Endothelial cell of umbilical vein (primary cell): Measurements from ENCODE around the gene CUX1. TPM values are rescaled to one million over a fixed set of nuclear protein-coding genes. Genes with fewer than 3 reads are reported as not detected.

Experiments used
- BruUV-seq: library from RNA; stranded (reverse); fragments of 400-500 nt; replicated peaks from 2 replicates; lab custom pipeline; 2021; lab: Mats Ljungman, UMichigan
- CTCF ChIA-PET: fragments of 300-600, 350-600 bp; sonication (Branson Sonifier 250); formaldehyde crosslinking; loops from one replicate; lab custom pipeline; 2021; ENCODE audit warnings: antibody characterized with exemption, inconsistent platforms; lab: Charles Lee
- POLR2A ChIA-PET: fragments of 300-600, 350-600 bp; sonication (Branson Sonifier 250); formaldehyde crosslinking; loops from one replicate; lab custom pipeline; 2021; ENCODE audit warnings: antibody characterized with exemption, inconsistent platforms; lab: Charles Lee
- DNase-seq: peaks from one replicate; pipeline ENCODE4 v3.0.0-alpha.2; 2011; ENCODE audit warnings: low read depth, low spot score
- FAIRE-seq: peaks from 2 replicates; lab custom pipeline; 2011; peaks lifted over from hg19 to GRCh38; lab: Jason Lieb, UNC
- H2AFZ ChIP-seq: 2 replicates; pipeline ENCODE4 v1.6.0; 2012; ENCODE audit warnings: low read depth, low read length, control low read depth, inconsistent platforms
- H3K27ac ChIP-seq: 2 replicates; pipeline ENCODE4 v1.5.1; 2011; ENCODE audit warnings: low read depth, mild to moderate bottlenecking, control low read depth, low read length, moderate library complexity; ENCODE audit not compliant: insufficient read depth
- H3K27me3 ChIP-seq, 2 experiments: 2 replicates each; pipeline versions ENCODE4 v1.6.0 to v1.6.1; 2011; ENCODE audit warnings: low read length in 2 of 2, mixed read lengths in 1 of 2; ENCODE audit not compliant: control insufficient read depth in 2 of 2, insufficient read depth in 2 of 2
- H3K36me3 ChIP-seq, 2 experiments: 2 replicates in 1 of 2; 3 replicates in 1 of 2; pipeline ENCODE4 v1.5.1; 2011; ENCODE audit warnings: low read length in 2 of 2, mild to moderate bottlenecking in 1 of 2, moderate library complexity in 1 of 2; ENCODE audit not compliant: control insufficient read depth in 2 of 2, insufficient read depth in 2 of 2; ENCODE audit errors: extremely low read depth in 1 of 2
- H3K4me1 ChIP-seq: 3 replicates; pipeline ENCODE4 v1.5.1; 2011; ENCODE audit warnings: mild to moderate bottlenecking, low read length; ENCODE audit not compliant: control insufficient read depth, insufficient read depth; ENCODE audit errors: extremely low read depth
- H3K4me2 ChIP-seq: 2 replicates; pipeline ENCODE4 v1.6.1; 2011; ENCODE audit warnings: low read length, control low read depth, mixed read lengths; ENCODE audit not compliant: insufficient read depth
- H3K4me3 ChIP-seq, 3 experiments: fragments of 200-600 bp in 1 of 3; sonication (generic), shearing (Covaris generic) in 1 of 3; replicated peaks in 1 of 3; 2 replicates each; pipeline ENCODE4 v1.5.1; 2011 to 2016; ENCODE audit warnings: control low read depth in 3 of 3, low read length in 3 of 3, mild to moderate bottlenecking in 2 of 3, inconsistent platforms in 1 of 3, low read depth in 1 of 3, moderate library complexity in 1 of 3; ENCODE audit not compliant: insufficient read depth in 1 of 3
- H3K79me2 ChIP-seq: 2 replicates; pipeline ENCODE4 v1.6.0; 2012; ENCODE audit warnings: low read length, inconsistent platforms; ENCODE audit not compliant: control insufficient read depth, insufficient read depth
- H3K9ac ChIP-seq: replicated peaks from 2 replicates; pipeline ENCODE3; 2011; ENCODE audit warnings: low read length, control low read depth; ENCODE audit not compliant: insufficient read depth; ENCODE audit errors: extremely low read depth
- H3K9me1 ChIP-seq: replicated peaks from 3 replicates; pipeline ENCODE4 v1.6.0; 2011; ENCODE audit warnings: mild to moderate bottlenecking, low read length; ENCODE audit not compliant: control insufficient read depth, insufficient read depth; ENCODE audit errors: extremely low read depth
- H3K9me3 ChIP-seq: replicated peaks from 2 replicates; pipeline ENCODE4 v1.5.1; 2012; ENCODE audit warnings: low read length, inconsistent platforms; ENCODE audit not compliant: control insufficient read depth, insufficient read depth
- H4K20me1 ChIP-seq: replicated peaks from 2 replicates; pipeline ENCODE3; 2011; ENCODE audit warnings: mild to moderate bottlenecking, low read length; ENCODE audit not compliant: control insufficient read depth, insufficient read depth; ENCODE audit errors: extremely low read depth
- EZH2 ChIP-seq: IDR thresholded peaks from 2 replicates; pipeline ENCODE4 v1.6.1; 2012; ENCODE audit warnings: borderline replicate concordance, low read depth, mild to moderate bottlenecking, moderate library complexity, low read length, inconsistent platforms; ENCODE audit not compliant: severe bottlenecking
- FOS ChIP-seq: IDR thresholded peaks from 2 replicates; pipeline ENCODE4 v1.6.1; 2011; ENCODE audit warnings: mild to moderate bottlenecking, low read length, moderate library complexity, borderline replicate concordance; ENCODE audit not compliant: insufficient read depth
- GATA2 ChIP-seq: IDR thresholded peaks from 2 replicates; pipeline ENCODE4 v1.7.0; 2011; ENCODE audit warnings: low read depth, mild to moderate bottlenecking, moderate library complexity, mixed read lengths, low read length; ENCODE audit not compliant: insufficient read length, insufficient read depth
- JUN ChIP-seq: IDR thresholded peaks from 2 replicates; pipeline ENCODE4 v1.6.1; 2011; ENCODE audit warnings: borderline replicate concordance, low read depth; ENCODE audit not compliant: insufficient read length, insufficient read depth
- MAX ChIP-seq: IDR thresholded peaks from 2 replicates; pipeline ENCODE4 v1.6.1; 2011; ENCODE audit not compliant: insufficient read depth, insufficient read length
- MYC ChIP-seq: IDR thresholded peaks from one replicate; pipeline ENCODE4 v1.6.1; 2011; ENCODE audit warnings: mild to moderate bottlenecking, low read depth, low read length
- POLR2A ChIP-seq: IDR thresholded peaks from 2 replicates; pipeline ENCODE4 v1.6.1; 2012; ENCODE audit warnings: low read depth, mild to moderate bottlenecking, control low read depth, low read length
- POLR2AphosphoS5 ChIP-seq: IDR thresholded peaks from 2 replicates; pipeline ENCODE4 v1.6.1; 2012; ENCODE audit warnings: low read depth, mild to moderate bottlenecking, control low read depth, low read length, moderate library complexity; ENCODE audit not compliant: insufficient read depth
- dilution Hi-C: fragments of 300-500 bp; cut with MboI; formaldehyde crosslinking; loops from one replicate; pipeline ENCODE4 v1.15.0; 2019; ENCODE audit warnings: low sequenced_read_pairs; ENCODE audit not compliant: extremely low pct_ligation_motif_present
- intact Hi-C: fragments of 100-400 bp; cut with micrococcal nuclease; formaldehyde crosslinking; loops from one replicate; pipeline ENCODE4 v1.10.0; 2022
- polyA plus RNA-seq, 4 experiments: library from polyadenylated mRNA; depleted of rRNA in 3 of 4; stranded (reverse) in 3 of 4; unstranded in 1 of 4; fragments of >200 nt; gene quantifications; 2 replicates each; pipeline versions ENCODE4 v1.2.1 to v1.2.3, GENCODE V29; 2011 to 2012; ENCODE audit warnings: missing spikeins in 1 of 4
- total RNA-seq: library from RNA; stranded (reverse); gene quantifications from 2 replicates; pipeline ENCODE4 v1.2.3, GENCODE V29; 2021
- TF ChIP-seq, protein P1 (sequence below), 2 donors: IDR thresholded peaks; 1 replicate in 1 of 2; 2 replicates in 1 of 2; pipeline ENCODE4 v1.5.1; 2011; ENCODE audit warnings: low read length in 2 of 2, mild to moderate bottlenecking in 2 of 2, moderate library complexity in 2 of 2, control low read depth in 1 of 2, inconsistent platforms in 1 of 2, low read depth in 1 of 2; ENCODE audit not compliant: insufficient read depth in 1 of 2; ENCODE audit errors: extremely low read depth in 1 of 2

The CUX1 gene
- total and polyA plus RNA-seq, 2 donors (not counting 3 experiments of a cell fraction or from before 2014, with no cell fraction given) = 13.8 to 49.8 TPM

DNA sequence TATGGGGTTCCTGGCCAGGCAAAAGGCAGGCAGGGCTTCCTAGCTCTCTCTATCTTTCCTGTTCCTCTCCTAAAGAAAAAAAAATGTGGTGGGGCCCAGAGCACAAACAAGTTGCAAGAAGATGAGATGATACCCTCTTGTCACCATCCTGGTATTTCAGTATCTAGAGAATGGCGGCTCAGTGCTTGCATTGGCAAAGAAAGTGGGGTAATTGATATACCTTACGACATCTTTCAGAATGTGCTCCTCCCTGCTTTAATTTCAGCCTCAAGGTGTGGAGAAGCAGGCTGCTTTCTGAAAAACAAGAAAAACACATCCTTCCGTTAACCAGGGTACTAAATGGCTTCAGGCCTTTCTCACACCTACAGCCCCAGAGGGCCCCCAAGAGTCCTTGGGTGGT, 34.5 kb upstream of the CUX1 start:
- H3K79me2 ChIP-seq = no peaks in the 10 kb centered on the region
- no peak for TF ChIP-seq POLR2A
- TF ChIP-seq, protein P1, sequence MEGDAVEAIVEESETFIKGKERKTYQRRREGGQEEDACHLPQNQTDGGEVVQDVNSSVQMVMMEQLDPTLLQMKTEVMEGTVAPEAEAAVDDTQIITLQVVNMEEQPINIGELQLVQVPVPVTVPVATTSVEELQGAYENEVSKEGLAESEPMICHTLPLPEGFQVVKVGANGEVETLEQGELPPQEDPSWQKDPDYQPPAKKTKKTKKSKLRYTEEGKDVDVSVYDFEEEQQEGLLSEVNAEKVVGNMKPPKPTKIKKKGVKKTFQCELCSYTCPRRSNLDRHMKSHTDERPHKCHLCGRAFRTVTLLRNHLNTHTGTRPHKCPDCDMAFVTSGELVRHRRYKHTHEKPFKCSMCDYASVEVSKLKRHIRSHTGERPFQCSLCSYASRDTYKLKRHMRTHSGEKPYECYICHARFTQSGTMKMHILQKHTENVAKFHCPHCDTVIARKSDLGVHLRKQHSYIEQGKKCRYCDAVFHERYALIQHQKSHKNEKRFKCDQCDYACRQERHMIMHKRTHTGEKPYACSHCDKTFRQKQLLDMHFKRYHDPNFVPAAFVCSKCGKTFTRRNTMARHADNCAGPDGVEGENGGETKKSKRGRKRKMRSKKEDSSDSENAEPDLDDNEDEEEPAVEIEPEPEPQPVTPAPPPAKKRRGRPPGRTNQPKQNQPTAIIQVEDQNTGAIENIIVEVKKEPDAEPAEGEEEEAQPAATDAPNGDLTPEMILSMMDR (IDR thresholded peaks at IDR 0.05; ENCODE audit: extremely low read depth in 1 of 2, insufficient read depth in 1 of 2, low read depth in 1 of 2, low read length in 2 of 2) = no peak
- no peak for TF ChIP-seq POLR2AphosphoS5
- no peak for TF ChIP-seq GATA2
- no peak for TF ChIP-seq MAX
- no peak for TF ChIP-seq JUN
- no peak for TF ChIP-seq FOS
- TF ChIP-seq MYC = no peak
- no peak for TF ChIP-seq EZH2

More for the DNA sequence above, 34.5 kb upstream of the CUX1 start:
- Histone ChIP-seq H3K27me3 (peaks cover 4 to 8% of the 10 kb centered on the region in 2 experiments), H3K9ac (no peak overlapping the region), H4K20me1 (no peaks in the 10 kb centered on the region), H3K4me2 (no peak overlapping the region), H3K9me3 (no peaks in the 10 kb centered on the region), H3K4me3 (no peak overlapping the region), H3K27ac (no peak overlapping the region), H3K4me1 (no peaks in the 10 kb centered on the region), H3K36me3 (no peaks in the 10 kb centered on the region), H3K9me1 (no peaks in the 10 kb centered on the region), H2AFZ (no peak overlapping the region)
- CTCF ChIA-PET = no interaction called here
- dilution Hi-C loops = no loop called here
- FAIRE-seq (no peak), DNase-seq (no peak)
- POLR2A ChIA-PET = no interaction called here
- intact Hi-C loops = no loop called here
- BruUV-seq = no TSS peak
